GM19455 (cell line): Measurements from ENCODE around the gene EREG.
A peak's percentile ranks its signal among the peaks of the same experiment; 100 is the strongest.
"Not testable (repeated sequence)": the region's sequence is repeated elsewhere in the genome, so short reads cannot be mapped to it uniquely, and the experiment has no call there.

Experiments used
- ATAC-seq: cut with Tn5 transposase; IDR thresholded peaks from one replicate; pipeline ENCODE4 v1.9.1; 2021; ENCODE audit not compliant: unreplicated experiment

Gene EREG

GRCh38 chr4:74387790-74388189 lies 22.8 kb downstream of the EREG start:
- ATAC-seq = no peak

- ATAC-seq = no peak
These were observed 24.5 kb downstream of the EREG start for GRCh38 chr4:74389494-74389893.

GRCh38 chr4:74390677-74391076 lies 25.7 kb downstream of the EREG start:
- no peak for ATAC-seq

- no peak for ATAC-seq
These were observed 26.4 kb downstream of the EREG start for GRCh38 chr4:74391346-74391745.

- no peak for ATAC-seq
These were observed 27.0 kb downstream of the EREG start for GRCh38 chr4:74391890-74392475.

GRCh38 chr4:74394476-74395136 lies 29.7 kb downstream of the EREG start:
- no peak for ATAC-seq

- no peak for ATAC-seq
These were observed 30.7 kb downstream of the EREG start for GRCh38 chr4:74395633-74396032.

GRCh38 chr4:74397748-74398426 lies 32.9 kb downstream of the EREG start:
- no peak for ATAC-seq

- ATAC-seq = not testable (repeated sequence)
These were observed 34.1 kb downstream of the EREG start for GRCh38 chr4:74398894-74399589.

GRCh38 chr4:74400395-74400794 lies 35.5 kb downstream of the EREG start:
- ATAC-seq = no peak

GRCh38 chr4:74402692-74403456 lies 37.9 kb downstream of the EREG start:
- peak; percentile 80 for ATAC-seq

- ATAC-seq = no peak
These were observed 42.9 kb downstream of the EREG start for GRCh38 chr4:74407891-74408290.

- ATAC-seq = no peak
These were observed 43.7 kb downstream of the EREG start for GRCh38 chr4:74408639-74409038.

- no peak for ATAC-seq
These were observed 45.3 kb downstream of the EREG start for GRCh38 chr4:74410272-74410671.

GRCh38 chr4:74412225-74412624 lies 47.3 kb downstream of the EREG start:
- no peak for ATAC-seq

- ATAC-seq = no peak
These were observed 48.3 kb downstream of the EREG start for GRCh38 chr4:74413265-74413664.

GRCh38 chr4:74414149-74414809 lies 49.3 kb downstream of the EREG start:
- ATAC-seq = no peak

GRCh38 chr4:74415602-74416300 lies 50.8 kb downstream of the EREG start:
- ATAC-seq = no peak

GRCh38 chr4:74418063-74418670 lies 53.2 kb downstream of the EREG start:
- no peak for ATAC-seq
